ENCODE measurements around the gene WFIKKN1. TPM values are rescaled to one million over a fixed set of nuclear protein-coding genes. Genes with fewer than 3 reads are reported as not detected.

Gene WFIKKN1
- total and polyA plus RNA-seq, 2 of the 13 experiments (the other 11 are each of a cell fraction or from before 2014, with no cell fraction given), result 1.7 to 4.9 TPM

GRCh38 chr16:641326-642188 lies 10.8 kb downstream of the WFIKKN1 start, which contains the start of gene MCRIP2 (continued):
- no peak for TF ChIP-seq ZBTB49 (CRISPR knock-in tag; IDR thresholded peaks at IDR 0.05; ENCODE audit: borderline replicate concordance)
- no peak; the same call in 1 of the 2 replicates for TF ChIP-seq LBX2 (CRISPR knock-in tag; IDR thresholded peaks at IDR 0.05; ENCODE audit: borderline replicate concordance)
- 0 out of 2 replicates have a peak, but pooled peaks have one; percentile 41 for TF ChIP-seq THAP11 (CRISPR knock-in tag; IDR thresholded peaks at IDR 0.05)
- TF ChIP-seq ELF4 (CRISPR knock-in tag; IDR thresholded peaks at IDR 0.05; ENCODE audit: borderline replicate concordance), result no peak
- TF ChIP-seq NCOA5 (CRISPR knock-in tag; IDR thresholded peaks at IDR 0.05), result no peak
- no peak for TF ChIP-seq ZNF24 (IDR thresholded peaks at IDR 0.05)
- no peak for TF ChIP-seq U2AF1 (optimal IDR thresholded peaks at IDR 0.05; ENCODE audit: low read depth, low read length)
- TF ChIP-seq ZNF781 (CRISPR knock-in tag; IDR thresholded peaks at IDR 0.05; ENCODE audit: borderline replicate concordance, not compliant biosample characterization), result peak; percentile 52
- TF ChIP-seq MIER3 (CRISPR knock-in tag; IDR thresholded peaks at IDR 0.05; ENCODE audit: borderline replicate concordance), result 0 out of 2 replicates have a peak, but pooled peaks have one; percentile 47
- no peak for TF ChIP-seq FOXP1 (IDR thresholded peaks at IDR 0.05)
- TF ChIP-seq FOXP1 (CRISPR knock-in tag; IDR thresholded peaks at IDR 0.05), result no peak
- no peak for TF ChIP-seq HHEX (CRISPR knock-in tag; IDR thresholded peaks at IDR 0.05)
- no peak; the same call in 1 of the 2 replicates for TF ChIP-seq PHF21A (CRISPR knock-in tag; IDR thresholded peaks at IDR 0.05)
- peak; percentile 66; the same call in 1 of the 2 replicates for TF ChIP-seq TFDP1 (CRISPR knock-in tag; IDR thresholded peaks at IDR 0.05; ENCODE audit: borderline replicate concordance)
- no peak for TF ChIP-seq NFRKB (IDR thresholded peaks at IDR 0.05)
- TF ChIP-seq ZNF839 (CRISPR knock-in tag; IDR thresholded peaks at IDR 0.05; ENCODE audit: borderline replicate concordance), result no peak
- TF ChIP-seq ZNF501 (CRISPR knock-in tag; IDR thresholded peaks at IDR 0.05), result no peak
- TF ChIP-seq CSRNP2 (CRISPR knock-in tag; conservative IDR thresholded peaks at IDR 0.05; ENCODE audit: low read depth), result no peak
- no peak for TF ChIP-seq TBX3 (IDR thresholded peaks at IDR 0.05; ENCODE audit: borderline replicate concordance)
- no peak for TF ChIP-seq SRSF9 (IDR thresholded peaks at IDR 0.05; ENCODE audit: borderline replicate concordance, insufficient read depth, low read depth, low read length, poor library complexity, severe bottlenecking)
- no peak for TF ChIP-seq ZNF570 (CRISPR knock-in tag; IDR thresholded peaks at IDR 0.05; ENCODE audit: borderline replicate concordance)
- TF ChIP-seq ZNF232 (CRISPR knock-in tag; IDR thresholded peaks at IDR 0.05; ENCODE audit: borderline replicate concordance), result no peak
- TF ChIP-seq MAFF (IDR thresholded peaks at IDR 0.05; ENCODE audit: low read depth, low read length), result no peak
- TF ChIP-seq ZNF713 (CRISPR knock-in tag; IDR thresholded peaks at IDR 0.05), result peak; percentile 54; the same call in 1 of the 2 replicates
- no peak for TF ChIP-seq FOSL1 (CRISPR knock-in tag; IDR thresholded peaks at IDR 0.05; ENCODE audit: borderline replicate concordance)
